Cortex of kidney (tissue), 1 donor: ENCODE measurements around the gene ALDH1L1.
"Not testable (repeated sequence)": the region's sequence is repeated elsewhere in the genome, so short reads cannot be mapped to it uniquely, and the experiment has no call there.

Source experiments
- DNase-seq: peaks from one replicate; lab custom pipeline; 2025; lab: John Stamatoyannopoulos, UW

The ALDH1L1 gene

DNA sequence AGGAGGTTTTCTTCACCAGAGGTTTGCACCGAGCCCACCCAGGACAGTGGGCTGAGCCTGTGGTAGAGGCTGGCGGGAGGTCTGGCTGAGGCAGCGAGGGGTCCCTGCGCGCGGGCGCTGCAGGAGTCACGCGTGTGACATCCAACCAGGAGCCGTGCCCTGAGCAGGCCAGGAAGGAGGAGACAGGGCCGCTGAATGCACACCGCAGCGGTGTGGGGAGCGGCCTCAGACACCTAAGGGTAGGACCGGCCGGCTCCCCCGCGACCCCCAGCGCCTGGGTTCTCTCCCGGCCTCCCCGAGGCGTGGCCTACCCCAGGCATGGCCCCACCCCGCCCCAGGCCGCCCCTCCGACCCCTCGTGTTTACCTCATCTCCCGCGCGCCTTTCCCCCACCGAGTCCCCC is 96.9 kb downstream of the ALDH1L1 start:
- DNase-seq = no peak

DNA sequence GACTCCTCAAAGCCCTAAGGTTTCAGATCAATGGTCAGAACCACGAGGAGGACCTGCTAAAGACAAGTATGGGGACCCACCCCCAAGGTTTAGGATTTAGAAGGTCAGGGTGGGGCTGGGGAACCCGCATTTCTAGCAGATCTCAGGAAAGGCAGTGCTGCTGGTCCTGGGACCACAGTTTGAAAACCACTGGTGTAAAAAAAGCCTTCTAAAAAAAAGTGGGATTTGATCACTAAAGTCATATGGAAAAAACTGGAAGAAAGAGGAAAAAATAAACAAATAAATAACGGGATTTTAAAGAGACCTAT is 97.3 kb downstream of the ALDH1L1 start:
- no peak for DNase-seq

DNA sequence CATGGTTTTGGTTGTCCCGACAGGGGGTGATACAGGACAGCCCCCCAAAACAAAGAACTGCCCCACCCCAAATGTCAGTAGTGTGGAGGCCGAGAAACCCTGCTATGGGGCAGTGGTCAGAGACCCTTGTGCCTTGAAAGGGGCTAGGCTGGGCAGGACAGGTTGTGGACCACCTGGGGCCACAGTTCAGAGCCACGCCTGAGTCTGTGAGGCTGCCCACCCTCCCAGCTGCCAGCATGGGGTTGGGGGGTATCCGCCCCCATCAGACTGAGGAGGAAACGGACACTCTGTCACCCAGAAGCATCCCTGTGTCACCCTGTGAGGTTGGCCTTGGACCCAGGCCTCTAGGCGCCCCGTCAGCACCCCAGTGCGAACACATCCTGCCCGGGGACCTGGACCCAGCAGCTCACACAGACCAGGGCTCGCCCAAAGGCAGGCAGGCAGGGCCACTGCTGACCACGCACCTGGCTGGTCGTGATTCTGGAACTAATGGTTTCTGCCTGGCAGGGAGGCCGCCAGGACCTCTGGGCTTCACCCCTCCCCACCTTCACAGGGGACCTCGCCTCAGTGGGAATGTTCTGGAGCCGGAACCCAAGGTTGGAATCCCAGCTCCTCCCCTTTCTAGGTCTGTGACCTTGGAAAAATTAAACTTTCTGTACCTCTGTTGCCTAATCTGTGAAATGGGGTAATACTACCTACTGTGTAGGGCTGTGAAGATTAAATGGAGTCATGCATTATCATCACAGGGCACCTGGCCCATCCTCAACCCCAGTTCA is 97.8 kb downstream of the ALDH1L1 start:
- no peak for DNase-seq

DNA sequence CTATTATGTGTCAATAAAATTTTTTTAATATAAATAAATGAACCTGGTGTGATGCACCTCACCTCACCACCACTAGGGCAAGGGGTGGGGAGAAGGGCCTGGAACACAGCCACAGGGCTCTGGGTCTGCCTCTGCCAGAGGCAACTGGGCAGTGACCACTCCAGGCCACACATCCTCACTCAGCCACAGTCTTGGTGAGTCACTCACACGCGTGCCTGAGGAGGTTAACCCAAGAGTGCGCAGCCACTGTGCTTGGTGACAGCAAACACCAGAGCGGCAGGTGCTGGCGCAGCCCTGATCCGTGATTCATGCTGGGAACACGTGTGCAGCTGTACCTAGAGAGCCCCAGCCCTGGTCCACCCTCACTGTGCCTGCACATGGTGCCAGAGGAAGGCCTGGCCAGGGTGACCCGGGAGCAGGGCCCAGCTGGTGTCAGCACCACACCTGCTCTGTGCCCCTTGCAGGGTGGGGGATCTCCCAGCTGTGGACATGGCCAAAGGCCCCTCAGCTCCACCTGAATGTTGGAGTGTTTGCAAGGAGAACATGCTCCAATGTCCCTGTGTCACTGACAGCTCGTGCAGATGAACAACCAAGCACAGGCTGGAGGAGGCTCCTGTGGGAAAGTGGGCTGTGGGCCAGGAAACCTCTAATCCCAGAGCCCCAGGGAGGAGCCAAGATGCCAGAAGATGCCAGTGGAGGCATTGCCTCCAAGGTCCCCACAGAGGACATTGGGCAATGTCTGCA is 98.6 kb downstream of the ALDH1L1 start:
- no peak for DNase-seq

DNA sequence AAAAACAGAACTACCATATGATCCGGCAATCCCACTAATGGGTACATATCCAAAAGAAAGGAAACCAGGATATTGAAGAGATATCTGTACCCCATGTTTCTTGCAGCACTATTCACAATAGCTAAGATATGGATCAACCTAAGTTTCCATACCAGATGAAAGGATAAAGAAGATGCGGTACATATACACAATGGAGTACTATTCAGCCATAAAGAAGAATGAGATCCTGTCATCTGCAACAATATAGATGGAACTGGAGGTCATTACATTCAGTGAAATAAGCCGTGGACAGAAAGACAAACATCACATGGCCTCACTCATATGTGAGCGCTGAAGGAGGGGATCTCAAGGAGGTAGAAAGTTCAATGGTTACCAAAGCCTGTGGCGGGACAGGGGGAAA is 99.4 kb downstream of the ALDH1L1 start:
- no peak for DNase-seq

DNA sequence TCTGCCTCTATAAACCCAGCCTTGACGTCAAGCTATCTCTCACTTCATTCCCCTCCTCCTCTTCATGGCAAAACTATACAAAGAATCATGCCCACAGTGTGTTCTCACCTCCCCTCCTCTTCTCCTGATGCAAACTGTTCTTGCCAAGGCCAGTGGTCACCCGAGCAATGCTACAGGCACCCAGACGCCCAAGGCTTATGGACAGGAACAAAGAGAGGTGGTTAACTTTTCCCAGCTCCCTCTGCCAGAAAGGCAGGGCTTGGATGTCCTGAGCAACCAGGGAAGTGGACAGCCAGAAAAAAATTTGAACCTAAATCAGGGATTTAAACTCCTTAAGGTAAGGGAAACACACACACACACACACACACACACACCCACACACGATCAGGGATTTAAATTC is 101.5 kb downstream of the ALDH1L1 start:
- no peak for DNase-seq

DNA sequence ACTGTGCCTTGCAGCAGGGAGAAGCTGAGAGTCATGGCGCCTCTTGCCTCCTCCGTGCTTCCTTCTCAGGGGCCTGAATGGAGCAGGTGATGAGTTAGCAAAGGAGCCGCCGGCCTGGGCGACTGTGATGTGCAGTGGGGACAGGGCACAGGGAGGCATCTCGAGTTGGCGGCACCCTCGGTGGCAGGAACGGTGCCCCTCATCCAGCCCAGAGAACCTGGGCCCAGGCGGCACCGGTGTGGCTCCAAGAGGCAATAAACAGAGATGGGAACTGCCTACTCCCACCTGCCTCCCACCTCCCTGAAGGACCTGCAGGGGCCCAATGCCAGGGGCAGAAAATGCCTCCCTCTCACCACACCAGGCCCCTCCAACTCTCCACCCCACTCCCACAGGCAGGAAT is 102.6 kb downstream of the ALDH1L1 start:
- no peak for DNase-seq

DNA sequence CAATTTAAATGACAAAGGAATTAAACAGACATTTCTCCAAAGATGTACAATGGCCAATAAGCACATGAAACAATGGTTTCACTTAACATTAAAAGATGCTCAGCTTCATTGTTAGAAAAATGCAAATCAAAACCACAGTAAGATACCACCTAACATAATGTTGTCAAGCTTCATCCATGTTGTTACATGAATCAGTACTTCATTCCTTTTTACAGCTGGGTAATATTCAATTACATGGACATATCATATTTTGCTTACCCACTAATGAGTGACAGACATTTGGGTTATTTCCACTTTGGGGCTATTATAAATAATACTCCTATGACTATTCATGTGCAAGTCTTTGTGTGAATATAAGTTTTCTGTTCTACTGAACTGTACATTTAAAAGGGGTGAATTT is 104.2 kb downstream of the ALDH1L1 start:
- DNase-seq = no peak

DNA sequence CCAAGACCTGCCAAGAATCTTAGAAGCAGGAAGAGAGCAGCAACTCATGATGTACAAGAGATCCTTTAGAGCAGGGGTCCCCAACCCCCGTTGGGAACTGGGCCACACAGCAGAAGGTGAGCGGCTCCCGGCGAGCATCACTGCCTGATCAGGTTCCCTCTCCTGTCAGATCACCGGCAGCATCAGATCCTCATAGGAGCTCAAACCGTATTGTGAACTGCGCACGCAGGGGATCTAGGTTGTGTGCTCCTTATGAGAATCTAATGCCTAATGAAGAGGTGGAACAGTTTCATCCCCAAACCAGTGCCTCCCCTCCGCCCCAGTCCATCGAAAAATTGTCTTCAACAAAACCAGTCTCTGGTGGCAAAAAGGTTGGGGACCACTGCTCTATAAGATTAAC is 110.2 kb downstream of the ALDH1L1 start:
- no peak for DNase-seq

DNA sequence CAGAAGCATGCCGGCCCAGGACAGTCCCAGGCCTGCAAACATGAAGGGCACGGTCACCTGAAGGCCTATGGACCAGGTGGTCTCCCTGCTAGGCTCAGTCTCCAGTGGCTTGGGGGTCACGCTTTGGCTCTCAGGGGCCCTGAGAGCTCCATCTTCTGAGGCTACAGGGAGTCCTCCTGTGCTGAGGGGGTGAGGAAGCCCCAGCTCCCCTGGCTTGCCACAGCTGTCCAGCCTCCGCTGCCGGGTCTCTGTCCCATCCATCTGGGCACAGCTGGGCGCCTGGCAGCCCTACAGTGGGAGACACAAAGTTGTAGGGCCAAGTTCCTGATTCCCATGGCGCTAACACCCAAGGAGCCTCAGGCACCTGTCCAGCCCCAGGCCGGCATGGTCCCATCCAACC is 112.4 kb downstream of the ALDH1L1 start:
- no peak for DNase-seq

DNA sequence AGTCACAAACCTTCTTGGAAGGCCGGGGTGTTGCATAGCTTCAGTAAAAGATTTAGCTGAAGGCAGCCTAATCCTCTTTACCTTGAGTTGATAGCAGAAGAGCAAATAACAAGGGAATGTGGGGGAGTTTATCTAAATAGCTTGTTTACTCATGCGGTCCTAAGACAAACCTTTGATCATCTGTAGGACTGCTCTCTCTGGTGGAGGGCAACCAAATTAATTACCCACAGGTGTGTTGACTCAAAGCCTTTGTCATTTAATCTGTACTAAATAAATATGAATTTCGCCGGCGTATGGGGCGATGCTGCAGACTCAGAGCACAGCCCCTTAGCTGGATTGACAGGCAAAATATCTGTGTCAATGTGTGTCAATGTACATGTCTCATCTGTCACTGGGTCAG is 113.7 kb downstream of the ALDH1L1 start:
- not testable (repeated sequence) for DNase-seq

DNA sequence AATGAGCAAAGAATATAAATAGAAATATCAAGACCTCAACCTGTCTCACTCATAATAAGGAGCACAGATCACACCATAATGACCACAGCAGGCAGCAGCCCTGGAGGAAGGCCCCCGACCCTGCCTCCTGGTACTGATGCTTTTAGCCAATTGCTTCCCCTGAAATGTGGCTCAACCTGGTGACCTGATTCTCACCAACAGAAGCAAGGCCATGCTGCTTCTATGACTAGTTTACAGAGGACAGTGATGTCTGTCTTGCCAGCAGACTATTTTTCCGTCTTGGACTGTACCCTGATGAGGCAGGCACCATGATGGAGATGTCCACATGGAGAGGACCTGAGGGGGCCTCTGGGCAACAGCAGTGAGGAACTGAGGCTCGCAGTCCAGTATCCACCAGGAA is 114.5 kb downstream of the ALDH1L1 start:
- DNase-seq = no peak

DNA sequence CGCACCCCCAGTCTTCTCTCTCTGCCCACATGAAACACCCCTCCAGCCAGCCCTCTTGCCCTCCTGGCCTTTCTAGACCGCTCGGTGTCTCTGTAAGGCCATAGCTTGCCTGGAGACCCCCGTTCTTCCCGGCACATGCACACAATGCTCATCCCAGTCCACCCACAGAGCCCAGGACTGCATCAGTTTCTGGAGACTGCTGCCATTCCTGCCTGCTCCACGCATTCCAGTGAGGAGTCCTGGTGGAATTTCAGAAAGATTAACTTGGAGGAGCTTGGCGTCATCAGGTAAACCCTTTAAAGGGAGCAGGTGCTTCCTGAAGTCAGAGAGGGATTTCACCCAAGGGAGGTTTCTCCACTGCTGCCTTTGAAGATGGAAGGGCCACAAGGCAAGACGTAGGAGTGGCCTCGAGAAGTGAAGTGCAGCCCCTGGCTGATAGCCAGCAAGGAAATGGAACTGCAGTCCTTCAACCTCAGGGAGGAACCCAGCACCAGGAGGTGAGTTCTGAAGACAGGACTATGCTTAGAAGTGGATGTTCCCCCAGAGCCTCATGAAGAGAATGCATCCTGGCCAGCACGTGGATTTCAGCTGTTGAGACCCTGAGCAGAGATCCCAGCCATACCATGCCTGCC is 115.6 kb downstream of the ALDH1L1 start:
- no peak for DNase-seq

DNA sequence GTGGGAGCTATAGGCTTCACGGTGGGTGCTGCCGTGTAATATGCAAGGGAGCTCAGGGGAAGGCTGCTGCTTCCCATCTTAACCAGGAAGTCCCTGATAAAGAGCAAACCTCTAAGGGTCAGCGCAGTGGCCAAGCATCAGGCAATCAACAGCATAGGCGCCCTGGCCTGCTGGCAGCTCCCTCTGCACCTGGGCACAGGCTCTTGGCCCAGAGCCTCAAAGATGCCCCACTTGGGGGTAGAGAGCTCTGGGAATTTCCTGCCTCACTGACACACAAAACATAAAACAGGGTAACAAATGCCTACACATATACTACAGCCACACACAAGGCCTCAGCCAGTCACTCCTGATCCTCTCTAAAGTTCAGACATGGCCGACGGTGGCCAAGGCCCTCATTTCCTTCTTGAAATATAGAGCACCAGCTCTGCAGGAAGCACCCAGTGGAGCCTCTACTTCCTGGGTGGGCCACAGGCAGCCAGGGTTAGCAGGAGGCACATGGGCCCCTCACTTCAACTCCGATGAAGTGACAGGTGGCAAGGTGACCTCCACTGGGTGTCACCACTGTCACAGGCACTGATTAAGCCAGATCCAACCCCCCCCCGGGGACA is 116.9 kb downstream of the ALDH1L1 start:
- no peak for DNase-seq

DNA sequence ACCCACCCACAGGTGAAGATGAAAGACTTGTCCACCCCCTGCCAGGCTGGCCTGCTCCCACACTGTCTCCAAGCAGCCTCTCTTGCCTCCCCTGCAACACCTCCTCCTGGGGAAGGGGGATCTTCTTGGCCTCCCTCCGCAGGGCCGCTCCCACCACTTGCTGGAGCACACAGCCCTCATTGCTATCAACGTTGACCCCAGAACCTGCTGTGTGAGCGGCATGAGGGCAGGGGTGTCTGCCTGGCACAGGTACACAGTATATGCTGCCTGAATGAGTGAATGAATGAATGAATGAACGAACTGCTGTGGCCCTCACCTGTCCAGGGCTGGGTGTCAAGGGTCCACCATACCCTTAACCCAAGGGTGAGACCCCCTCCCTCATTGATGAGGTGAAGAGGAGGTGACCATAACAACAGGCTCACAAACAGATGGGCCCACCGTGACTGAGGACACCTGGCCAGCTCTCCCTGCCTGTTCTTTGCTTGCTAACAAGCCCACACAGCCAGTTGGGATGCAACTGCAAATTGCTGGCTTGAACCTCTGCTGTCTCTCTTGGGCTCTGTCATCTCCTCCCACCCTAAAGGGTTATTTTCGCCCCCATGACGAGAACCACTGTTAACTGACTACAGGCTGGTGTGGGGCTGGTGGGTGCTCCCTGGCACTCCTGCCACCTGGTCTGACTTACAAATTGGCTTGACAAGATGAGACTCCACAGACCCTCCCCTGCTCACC is 118.9 kb downstream of the ALDH1L1 start:
- no peak for DNase-seq

DNA sequence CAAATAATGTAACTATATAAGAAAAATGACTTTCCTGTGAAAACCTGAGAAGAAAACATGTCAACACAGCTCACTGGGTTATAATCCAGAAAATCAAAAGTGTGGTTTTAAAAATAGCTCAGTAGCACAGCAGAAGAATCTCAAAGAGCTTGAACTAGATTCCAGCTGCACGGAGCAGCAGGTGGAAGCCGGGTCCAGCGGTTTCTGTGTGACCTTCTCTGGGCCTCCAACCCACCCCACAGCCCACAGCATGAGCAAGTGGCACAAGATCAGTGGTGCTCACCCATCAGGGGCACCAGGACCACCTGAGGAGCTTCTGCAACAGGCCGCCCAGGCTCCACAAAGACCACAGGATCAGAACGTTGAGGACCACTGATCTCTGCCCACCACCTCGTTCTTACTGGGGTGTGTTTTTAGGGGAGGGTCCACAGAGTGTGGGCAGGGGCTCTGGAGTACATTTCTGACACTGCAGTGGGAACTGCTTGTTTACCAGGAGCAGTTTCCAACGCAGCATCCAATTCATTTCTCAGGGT is 119.7 kb downstream of the ALDH1L1 start:
- DNase-seq = no peak

DNA sequence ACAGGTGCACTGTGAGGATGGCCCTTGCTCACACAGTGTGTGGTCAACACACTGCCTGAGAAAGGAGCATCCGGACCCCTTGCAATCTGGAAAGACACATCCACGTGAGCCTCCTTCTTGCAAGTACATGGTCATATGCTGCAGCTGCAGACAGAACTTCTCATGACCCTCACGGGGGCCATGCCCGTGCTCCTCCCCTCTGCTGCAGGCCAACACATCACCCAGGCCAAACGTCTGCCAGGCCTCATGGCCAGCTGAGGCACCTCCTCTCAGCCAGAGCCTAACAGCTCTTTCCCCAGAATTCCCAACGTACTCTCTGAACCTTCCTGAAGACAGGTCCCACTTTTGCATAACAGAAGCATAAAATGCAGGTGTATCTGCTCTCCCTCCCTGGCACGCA is 121.7 kb downstream of the ALDH1L1 start:
- DNase-seq = no peak

DNA sequence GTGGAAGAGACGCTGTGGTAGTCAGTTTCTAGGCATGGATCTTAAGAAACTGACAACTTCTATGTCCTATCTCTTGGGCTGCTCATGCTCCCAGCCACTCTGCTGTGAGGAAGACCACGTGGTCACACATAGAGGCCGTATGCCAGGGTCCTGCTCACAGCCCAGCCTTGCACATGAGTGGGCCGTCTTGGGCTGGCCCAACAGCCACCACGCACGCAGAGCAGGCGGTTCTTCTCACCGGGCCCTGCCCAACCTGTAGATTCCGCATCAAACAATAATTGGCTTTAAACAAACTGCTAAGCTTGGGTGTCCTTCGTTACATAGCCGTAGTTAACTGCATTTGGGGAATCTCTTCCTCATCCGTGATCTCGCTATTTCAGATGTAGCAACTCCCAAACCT is 122.5 kb downstream of the ALDH1L1 start:
- DNase-seq = no peak

DNA sequence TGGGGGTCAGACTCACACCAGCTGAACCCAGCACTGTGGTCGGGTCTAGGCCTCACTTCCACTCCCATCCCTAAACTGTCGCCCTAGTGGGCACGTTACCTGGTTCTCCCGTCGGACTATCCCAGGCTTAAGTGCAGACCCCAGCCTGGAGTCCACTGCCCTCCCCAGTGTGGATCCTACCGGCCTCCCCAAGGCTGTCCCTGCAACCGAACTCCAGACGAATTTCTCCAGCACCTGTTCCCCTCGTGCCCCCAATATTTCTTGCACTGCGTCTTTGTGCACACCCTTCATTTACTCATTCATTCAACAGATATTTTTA is 122.9 kb downstream of the ALDH1L1 start:
- no peak for DNase-seq

DNA sequence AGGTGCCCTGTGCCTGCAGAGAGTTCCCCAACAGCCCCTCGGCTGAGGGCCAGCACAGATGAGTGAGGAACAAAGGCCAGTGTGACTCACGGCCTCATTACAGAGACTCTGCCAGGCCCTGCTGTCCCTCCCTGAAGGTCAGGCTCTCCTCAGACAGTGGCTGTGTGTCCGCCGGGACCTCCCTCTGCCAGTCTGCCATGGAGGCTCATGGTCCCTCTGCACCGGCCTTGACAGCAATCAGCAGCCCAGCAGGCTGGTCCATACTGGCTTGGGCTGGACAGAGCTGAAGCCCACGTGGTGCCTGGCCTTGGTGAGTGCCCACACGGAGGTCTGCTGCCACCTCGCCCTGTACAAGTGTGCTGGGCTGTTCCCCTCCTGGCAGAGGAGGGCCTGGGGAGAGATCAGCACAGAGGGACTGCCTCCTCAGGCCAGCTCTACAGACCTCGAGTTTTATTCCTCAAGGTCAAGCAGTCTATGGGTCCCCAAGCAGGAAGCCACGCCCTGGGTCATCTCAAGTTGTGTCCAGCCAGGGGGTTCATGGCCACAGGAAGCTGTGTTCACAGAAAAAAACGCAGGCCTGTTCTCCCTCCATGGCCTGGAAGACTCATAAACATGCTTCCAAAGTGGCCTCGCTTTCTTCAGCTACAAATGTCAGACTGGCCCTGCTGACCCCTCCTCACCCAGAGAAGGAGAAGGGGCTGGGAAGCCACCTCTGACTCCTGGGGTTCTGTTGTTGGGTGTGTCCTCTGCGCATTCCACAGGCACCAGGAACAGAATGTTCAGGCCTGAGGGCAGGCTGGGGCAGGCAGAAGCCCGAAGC is 123.5 kb downstream of the ALDH1L1 start:
- DNase-seq = no peak

DNA sequence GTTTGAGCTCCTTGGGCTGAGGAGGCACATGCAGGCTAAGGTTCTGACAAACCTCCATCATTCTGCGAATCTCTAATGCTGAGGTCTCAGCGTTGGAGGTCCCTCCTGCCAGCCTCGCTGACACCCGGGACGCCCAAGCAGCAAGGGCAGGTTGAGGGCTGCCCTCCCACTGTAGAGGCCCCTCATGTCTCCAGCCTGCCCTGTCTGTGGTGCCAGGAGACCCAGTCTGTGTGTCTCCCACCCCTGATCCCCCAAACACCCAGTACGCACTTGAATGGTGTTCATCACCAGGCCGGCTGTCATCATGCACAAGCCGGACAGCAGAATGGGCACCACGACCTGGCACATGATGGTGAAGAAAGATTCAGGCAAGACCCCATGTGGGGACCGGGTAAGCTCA is 124.3 kb downstream of the ALDH1L1 start:
- no peak for DNase-seq
